ENCODE results near the gene FERD3L. TPM values are rescaled to one million over a fixed set of nuclear protein-coding genes. Genes with fewer than 3 reads are reported as not detected.

Gene FERD3L
- total RNA-seq, 1 donor from 2014 or later, result not detected

GRCh38 chr7:19102884-19103283, 42.3 kb downstream of the FERD3L start:
- Mint-ChIP-seq H3K36me3 (ENCODE audit: low read depth) (no peaks in the 10 kb centered on the region), H3K27ac (no peak overlapping the region), H3K27me3 (ENCODE audit: insufficient read depth) (peaks cover 35% of the 10 kb centered on the region), H3K9me3 (peaks cover 4% of the 10 kb centered on the region), H3K4me3 (no peak overlapping the region), H3K4me1 (ENCODE audit: low read depth) (no peaks in the 10 kb centered on the region)
- no peak for DNase-seq (ENCODE audit: low spot score)
- intact Hi-C loops (cut with micrococcal nuclease), result no loop called here

GRCh38 chr7:19101909-19102308, 43.3 kb downstream of the FERD3L start:
- intact Hi-C loops (cut with micrococcal nuclease), result no loop called here

DNA sequence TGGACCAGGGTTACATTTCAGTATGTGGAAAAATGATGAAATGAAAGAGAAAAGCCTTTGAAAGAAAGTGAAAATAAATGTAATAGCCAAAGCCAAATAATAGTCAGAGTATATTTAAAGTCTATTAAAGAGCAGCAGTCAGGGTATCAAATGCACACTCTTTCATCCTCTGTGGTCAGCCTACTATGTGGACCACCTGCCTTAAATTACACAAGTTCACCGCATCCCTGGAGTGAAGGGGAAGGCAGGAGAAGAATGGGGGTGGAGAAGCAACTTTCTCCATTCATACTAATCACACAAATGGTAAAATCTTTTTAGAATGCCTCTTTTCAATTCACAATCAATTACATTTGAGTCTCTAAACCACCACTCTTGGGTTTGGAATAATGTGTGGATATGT, 43.7 kb downstream of the FERD3L start:
- H3K9me3 Mint-ChIP-seq, result peaks cover 4% of the 10 kb centered on the region
- intact Hi-C loops (cut with micrococcal nuclease), result no loop called here

More at GRCh38 chr7:19101909-19102308, 43.3 kb downstream of the FERD3L start:
- peaks cover 4% of the 10 kb centered on the region for H3K9me3 Mint-ChIP-seq
- H3K4me3 Mint-ChIP-seq, result no peak overlapping the region
- H3K27me3 Mint-ChIP-seq (ENCODE audit: insufficient read depth), result peaks cover 26% of the 10 kb centered on the region
- no peaks in the 10 kb centered on the region for H3K4me1 Mint-ChIP-seq (ENCODE audit: low read depth)
- H3K27ac Mint-ChIP-seq, result no peak overlapping the region
- DNase-seq (ENCODE audit: low spot score), result no peak
- no peaks in the 10 kb centered on the region for H3K36me3 Mint-ChIP-seq (ENCODE audit: low read depth)

GRCh38 chr7:19099924-19100323, 45.3 kb downstream of the FERD3L start:
- Mint-ChIP-seq H3K9me3 (peaks cover 2% of the 10 kb centered on the region), H3K27ac (no peak overlapping the region), H3K36me3 (ENCODE audit: low read depth) (no peaks in the 10 kb centered on the region), H3K4me3 (no peak overlapping the region), H3K27me3 (ENCODE audit: insufficient read depth) (peaks cover 7% of the 10 kb centered on the region), H3K4me1 (ENCODE audit: low read depth) (no peaks in the 10 kb centered on the region)
- intact Hi-C loops (cut with micrococcal nuclease), result no loop called here
- no peak for DNase-seq (ENCODE audit: low spot score)

More for the DNA sequence above, 43.7 kb downstream of the FERD3L start:
- Mint-ChIP-seq H3K36me3 (ENCODE audit: low read depth) (no peaks in the 10 kb centered on the region), H3K4me1 (ENCODE audit: low read depth) (no peaks in the 10 kb centered on the region), H3K4me3 (no peak overlapping the region), H3K27me3 (ENCODE audit: insufficient read depth) (peaks cover 21% of the 10 kb centered on the region), H3K27ac (no peak overlapping the region)
- DNase-seq (ENCODE audit: low spot score), result no peak

- Mint-ChIP-seq H3K36me3 (ENCODE audit: low read depth) (no peaks in the 10 kb centered on the region), H3K27ac (no peak overlapping the region), H3K9me3 (no peaks in the 10 kb centered on the region), H3K27me3 (ENCODE audit: insufficient read depth) (no peaks in the 10 kb centered on the region), H3K4me1 (ENCODE audit: low read depth) (no peaks in the 10 kb centered on the region), H3K4me3 (no peak overlapping the region)
- intact Hi-C loops (cut with micrococcal nuclease), result no loop called here
- no peak for DNase-seq (ENCODE audit: low spot score)
Measured at GRCh38 chr7:19099194-19099593, 46.0 kb downstream of the FERD3L start.

DNA sequence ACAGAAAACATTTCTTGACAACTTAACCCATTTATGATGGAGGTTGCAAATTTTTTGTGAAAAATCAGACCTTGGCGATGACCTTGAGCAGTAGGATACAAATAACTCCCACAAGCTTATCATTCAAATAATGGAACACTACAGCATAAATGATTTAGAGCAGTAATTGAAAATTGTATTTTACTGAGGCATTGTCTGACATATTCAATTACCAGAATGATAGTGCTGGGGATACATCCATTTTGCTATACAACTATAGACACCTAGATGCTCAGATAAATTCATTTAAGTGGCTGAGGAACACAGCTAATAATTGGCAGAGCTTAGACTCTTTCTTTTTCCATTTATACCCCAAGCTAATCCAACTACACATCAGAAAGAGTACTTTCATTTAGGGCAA, 46.7 kb downstream of the FERD3L start:
- DNase-seq (ENCODE audit: low spot score), result no peak
- intact Hi-C loops (cut with micrococcal nuclease), result no loop called here
- no peaks in the 10 kb centered on the region for H3K27me3 Mint-ChIP-seq (ENCODE audit: insufficient read depth)
- no peak overlapping the region for H3K27ac Mint-ChIP-seq
- no peaks in the 10 kb centered on the region for H3K4me1 Mint-ChIP-seq (ENCODE audit: low read depth)
- H3K9me3 Mint-ChIP-seq, result no peaks in the 10 kb centered on the region
- H3K36me3 Mint-ChIP-seq (ENCODE audit: low read depth), result no peaks in the 10 kb centered on the region
- no peak overlapping the region for H3K4me3 Mint-ChIP-seq

- Mint-ChIP-seq H3K27me3 (ENCODE audit: insufficient read depth) (no peaks in the 10 kb centered on the region), H3K4me3 (no peak overlapping the region), H3K27ac (no peak overlapping the region), H3K4me1 (ENCODE audit: low read depth) (no peaks in the 10 kb centered on the region), H3K9me3 (no peaks in the 10 kb centered on the region), H3K36me3 (ENCODE audit: low read depth) (no peaks in the 10 kb centered on the region)
- intact Hi-C loops (cut with micrococcal nuclease), result no loop called here
- DNase-seq (ENCODE audit: low spot score), result no peak
Measured at GRCh38 chr7:19097165-19098055, 47.8 kb downstream of the FERD3L start.

- no peaks in the 10 kb centered on the region for H3K9me3 Mint-ChIP-seq
- no peaks in the 10 kb centered on the region for H3K36me3 Mint-ChIP-seq (ENCODE audit: low read depth)
- no peak for DNase-seq (ENCODE audit: low spot score)
- H3K4me3 Mint-ChIP-seq, result no peak overlapping the region
- no peaks in the 10 kb centered on the region for H3K4me1 Mint-ChIP-seq (ENCODE audit: low read depth)
- H3K27ac Mint-ChIP-seq, result no peak overlapping the region
- intact Hi-C loops (cut with micrococcal nuclease), result no loop called here
- H3K27me3 Mint-ChIP-seq (ENCODE audit: insufficient read depth), result no peaks in the 10 kb centered on the region
Measured at GRCh38 chr7:19095353-19095860, 49.8 kb downstream of the FERD3L start.

Other genes starting within 250 kb of the FERD3L start
- 5.6 and 8.1 TPM in 2 replicates for gene TWIST1, start 27.8 kb downstream of the FERD3L start, total RNA-seq